Lung microvascular endothelial cell (primary cell): ENCODE measurements around the gene RINL. TPM values are rescaled to one million over a fixed set of nuclear protein-coding genes. Genes with fewer than 3 reads are reported as not detected.
"Not testable (repeated sequence)": the region's sequence is repeated elsewhere in the genome, so short reads cannot be mapped to it uniquely, and the experiment has no call there.

Experiments
- DNase-seq, 2 donors: peaks; one replicate each; pipeline versions ENCODE4 v3.0.0 to v3.0.0-alpha.2; 2010; ENCODE audit warnings: low read depth in 2 of 2
- total RNA-seq: library from RNA; depleted of rRNA; stranded (reverse); fragments of >200 nt; gene quantifications from 2 replicates; pipeline ENCODE4 v1.2.1, GENCODE V29; 2014

The RINL gene
- total RNA-seq, 1 donor from 2014 or later: 11.7 TPM

DNA sequence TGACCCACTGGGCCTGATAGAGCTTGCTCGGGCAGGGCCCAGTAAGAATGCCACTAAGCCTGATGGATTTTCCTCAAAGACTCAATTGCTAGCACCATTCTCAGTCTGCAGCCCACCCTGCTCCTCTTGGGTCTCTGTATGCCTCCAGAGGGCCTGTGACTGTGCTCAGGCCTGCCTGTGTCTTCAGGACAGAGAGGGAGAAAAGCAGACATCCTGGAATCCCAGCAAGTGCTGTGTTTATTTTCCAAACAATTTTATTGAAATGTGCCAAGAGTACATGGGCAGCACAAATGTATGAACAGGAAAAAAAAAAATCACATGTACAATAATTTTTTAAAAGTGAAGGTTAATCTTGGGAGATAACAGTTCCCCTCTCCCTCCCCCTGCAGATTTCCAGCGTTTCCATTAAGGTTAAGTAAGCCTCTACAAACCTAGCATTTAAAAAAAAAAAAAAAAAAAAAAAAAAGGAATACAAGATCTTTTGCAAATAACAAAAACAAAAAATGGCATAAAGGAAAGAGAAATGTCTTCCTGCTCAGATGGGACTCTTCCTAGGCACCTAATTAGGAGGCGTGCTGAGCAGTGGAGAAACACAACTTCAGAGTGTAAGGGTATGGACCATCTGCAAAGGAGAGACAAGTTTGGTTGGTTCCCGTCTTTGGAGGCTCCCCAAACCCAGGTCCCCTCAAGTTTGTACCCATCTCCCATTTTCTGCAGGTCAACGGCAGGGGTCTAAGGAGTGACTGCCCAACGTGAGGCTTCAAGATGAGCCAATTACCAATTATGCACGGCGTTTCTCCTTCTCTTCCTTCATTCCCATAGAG lies 41.7 kb downstream of the RINL start:
- DNase-seq: no peak

DNA sequence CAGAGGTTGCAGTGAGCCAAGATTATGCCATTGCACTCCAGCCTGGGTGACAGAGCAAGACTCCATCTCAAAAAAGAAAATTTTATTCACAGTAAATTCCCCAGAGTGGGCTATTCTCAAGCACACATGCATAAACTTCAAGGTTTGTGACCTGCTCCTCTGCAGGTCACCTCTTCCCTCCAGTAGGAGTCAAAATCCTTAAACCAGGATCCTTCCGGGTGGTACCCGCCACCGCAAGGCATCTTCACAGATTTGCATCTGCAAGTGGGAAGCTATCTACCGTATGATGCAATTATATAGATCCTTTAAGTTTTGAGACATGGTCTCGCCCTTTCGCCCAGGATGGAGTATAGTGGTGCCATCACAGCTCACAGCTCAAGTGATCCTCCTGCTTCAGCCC lies 43.5 kb downstream of the RINL start:
- DNase-seq: no peak

DNA sequence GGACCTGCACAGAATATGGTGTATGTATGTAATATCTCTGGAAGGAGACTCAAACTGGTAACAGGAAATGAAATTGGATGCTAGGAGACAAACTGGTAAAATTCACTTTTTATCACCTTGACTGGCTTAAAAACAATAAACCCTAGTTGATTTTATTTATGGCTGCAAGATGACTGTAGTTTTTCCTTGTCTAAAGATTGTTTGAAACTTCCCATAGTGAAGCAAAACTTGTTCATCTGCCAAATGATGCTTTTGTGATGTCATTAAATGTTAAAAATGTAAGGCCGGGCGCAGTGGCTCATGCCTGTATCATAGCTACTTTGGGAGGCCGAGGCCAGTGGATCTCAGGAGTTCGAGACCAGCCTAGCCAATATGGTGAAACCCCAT lies 44.0 kb downstream of the RINL start:
- DNase-seq: no peak

DNA sequence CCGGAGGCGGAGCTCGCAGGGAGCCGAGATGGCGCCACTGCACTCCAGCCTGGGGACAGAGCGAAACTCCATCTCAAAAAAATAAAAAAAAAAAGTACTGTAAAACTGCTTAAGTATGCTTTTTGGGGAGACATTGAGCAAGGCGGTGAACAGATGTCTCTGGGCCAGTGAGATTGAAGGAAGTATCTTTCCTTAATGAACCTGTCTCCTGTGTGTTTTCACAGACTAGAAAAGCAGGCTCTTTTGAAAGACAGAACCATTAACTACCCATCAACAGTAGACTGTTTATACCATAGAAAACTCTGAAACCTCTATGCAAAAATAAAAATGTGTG lies 45.0 kb downstream of the RINL start:
- no peak for DNase-seq

DNA sequence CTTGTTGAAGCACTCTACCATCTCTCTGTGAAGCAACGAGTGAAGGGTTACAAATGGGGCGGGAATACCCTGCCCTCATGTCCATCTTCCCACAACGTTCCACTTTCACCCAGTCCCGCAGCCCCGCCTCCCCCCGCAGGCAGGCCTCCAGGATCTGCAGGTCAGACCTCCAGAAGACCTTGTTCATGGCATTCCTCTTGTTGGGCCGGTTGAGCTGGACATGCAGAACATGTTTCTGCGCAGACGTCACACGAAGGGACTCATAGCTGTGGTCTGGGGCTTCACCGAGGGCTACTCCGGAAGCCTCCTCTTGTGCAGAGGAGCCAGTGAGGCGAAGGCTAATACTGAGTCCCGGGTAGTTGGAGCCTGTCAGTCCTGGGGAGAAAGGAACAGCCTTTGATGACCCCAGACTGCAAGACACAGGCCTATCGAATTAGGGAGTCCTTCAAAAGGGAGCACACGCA lies 46.9 kb downstream of the RINL start:
- peak; percentile 48 to 77 for DNase-seq

DNA sequence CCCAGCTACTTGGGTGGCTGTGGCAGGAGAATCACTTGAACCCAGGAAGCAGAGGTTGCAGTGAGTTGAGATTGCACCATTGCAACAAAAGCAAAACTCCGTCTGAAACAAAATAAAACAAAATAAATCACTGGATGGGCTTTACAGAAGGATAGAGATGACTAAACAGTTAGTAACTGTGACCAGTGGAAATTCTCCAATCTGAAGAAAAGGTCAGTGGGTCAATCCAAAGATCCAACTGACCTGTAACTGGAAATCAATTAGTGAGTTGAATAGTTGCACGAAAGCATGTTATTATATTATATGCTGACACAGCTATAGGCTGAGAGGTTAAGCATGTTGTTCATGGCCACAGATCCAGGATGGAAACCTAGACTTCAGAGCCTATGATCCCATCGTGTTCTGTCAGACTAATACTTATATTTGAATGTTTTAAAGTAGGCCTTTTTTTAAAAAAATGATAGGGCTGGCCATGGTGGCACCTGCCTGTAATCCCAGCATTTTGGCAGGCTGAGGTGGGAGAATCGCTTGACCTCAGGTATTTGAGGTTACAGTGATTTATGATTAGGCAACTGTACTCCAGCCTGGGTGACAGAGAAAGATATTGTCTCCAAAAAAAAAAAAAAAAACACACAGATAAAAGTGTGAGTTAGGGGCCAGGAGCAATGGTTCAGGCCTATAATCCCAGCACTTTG lies 47.9 kb downstream of the RINL start:
- peak in 1 of 2 donors; percentile 14 for DNase-seq

DNA sequence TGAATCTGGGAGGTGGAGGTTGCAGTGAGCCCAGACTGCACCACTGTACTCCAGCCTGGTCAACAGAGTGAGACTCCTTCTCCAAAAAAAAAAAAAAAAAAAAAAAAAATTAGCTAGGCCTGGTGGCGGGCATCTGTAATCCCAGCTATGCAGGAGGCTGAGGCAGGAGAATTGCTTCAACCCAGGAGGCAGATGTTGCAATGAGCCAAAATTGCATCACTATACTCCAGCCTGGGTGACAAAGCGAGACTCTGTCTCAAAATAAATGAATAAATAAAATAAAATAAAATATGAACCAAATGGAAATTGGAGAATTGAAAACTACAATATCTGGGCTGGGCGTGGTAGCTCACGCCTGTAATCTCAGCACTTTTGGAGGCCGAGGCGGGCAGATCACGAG lies 48.9 kb downstream of the RINL start:
- not testable (repeated sequence) for DNase-seq

DNA sequence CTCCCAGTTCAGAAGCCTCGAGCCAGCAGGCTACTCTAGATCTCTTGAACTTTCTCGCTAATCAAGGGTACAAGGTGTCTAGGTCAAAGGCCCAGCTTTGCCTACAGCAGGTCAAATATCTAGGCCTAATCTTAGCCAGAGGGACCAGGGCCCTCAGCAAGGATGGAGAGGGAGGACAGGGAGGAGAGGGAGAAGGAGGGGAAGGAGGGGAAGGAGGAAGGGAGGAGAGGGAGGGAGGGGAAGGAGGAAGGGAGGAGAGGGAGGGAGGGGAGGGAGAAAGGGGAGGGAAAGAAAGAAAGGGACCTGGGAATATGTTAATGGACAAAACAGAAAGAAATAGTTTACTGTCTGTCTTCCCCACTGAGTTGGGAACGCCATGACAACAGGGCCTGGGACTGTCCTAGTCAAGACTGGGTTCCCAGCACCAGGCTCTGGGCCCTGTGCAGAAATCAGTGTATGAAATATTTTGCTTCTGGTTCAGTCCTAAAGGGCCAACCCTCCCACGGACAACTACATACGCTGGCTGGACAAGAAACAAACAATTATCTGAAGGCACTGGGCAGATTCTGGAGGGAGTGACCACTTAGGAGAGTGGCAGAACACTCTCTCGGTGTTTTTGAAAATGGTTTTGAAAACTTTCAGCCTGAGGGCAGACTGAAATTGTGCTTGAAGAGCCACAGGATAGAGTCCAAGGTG lies 51.1 kb downstream of the RINL start:
- no peak for DNase-seq

DNA sequence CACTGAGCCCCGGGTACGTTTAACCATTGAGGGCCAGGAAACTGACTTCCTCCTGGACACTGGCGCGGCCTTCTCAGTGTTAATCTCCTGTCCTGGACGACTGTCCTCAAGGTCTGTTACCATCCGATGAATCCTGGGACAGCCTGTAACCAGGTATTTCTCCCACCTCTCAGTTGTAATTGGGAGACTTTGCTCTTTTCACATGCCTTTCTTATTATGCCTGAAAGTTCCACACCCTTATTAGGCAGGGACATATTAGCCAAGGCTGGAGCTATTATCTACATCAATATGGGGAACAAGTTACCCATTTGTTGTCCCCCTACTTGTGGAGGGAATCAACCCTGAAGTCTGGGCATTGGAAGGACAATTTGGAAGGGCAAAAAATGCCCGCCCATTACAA lies 52.1 kb downstream of the RINL start:
- DNase-seq: not testable (repeated sequence)

DNA sequence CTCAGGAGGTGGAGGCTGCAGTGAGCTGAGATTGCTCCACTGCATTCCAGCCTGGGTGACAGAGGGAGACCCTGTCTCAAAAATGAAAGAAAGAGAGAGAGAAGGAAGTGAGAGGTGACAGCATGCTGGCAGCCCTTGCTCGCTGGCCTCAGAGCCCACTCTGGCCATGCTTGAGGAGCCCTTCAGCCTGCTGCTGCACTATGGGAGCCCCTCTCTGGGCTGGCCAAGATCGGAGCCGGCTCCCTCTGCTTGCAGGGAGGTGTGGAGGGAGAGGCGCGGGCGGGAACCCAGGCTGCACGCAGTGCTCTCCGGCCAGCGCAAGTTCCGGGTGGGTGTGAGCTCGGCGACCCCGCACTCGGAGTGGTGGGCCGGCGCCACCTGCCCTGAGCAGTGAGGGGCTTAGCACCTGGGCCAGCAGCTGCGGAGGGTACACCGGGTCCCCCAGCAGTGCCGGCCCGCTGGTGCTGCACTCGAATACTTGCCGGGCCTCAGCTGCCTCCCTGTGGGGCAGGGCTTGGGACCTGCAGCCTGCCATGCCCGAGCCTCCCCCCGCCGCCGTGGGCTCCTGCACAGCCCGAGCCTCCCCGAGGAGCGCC lies 56.7 kb downstream of the RINL start:
- DNase-seq: not testable (repeated sequence)

DNA sequence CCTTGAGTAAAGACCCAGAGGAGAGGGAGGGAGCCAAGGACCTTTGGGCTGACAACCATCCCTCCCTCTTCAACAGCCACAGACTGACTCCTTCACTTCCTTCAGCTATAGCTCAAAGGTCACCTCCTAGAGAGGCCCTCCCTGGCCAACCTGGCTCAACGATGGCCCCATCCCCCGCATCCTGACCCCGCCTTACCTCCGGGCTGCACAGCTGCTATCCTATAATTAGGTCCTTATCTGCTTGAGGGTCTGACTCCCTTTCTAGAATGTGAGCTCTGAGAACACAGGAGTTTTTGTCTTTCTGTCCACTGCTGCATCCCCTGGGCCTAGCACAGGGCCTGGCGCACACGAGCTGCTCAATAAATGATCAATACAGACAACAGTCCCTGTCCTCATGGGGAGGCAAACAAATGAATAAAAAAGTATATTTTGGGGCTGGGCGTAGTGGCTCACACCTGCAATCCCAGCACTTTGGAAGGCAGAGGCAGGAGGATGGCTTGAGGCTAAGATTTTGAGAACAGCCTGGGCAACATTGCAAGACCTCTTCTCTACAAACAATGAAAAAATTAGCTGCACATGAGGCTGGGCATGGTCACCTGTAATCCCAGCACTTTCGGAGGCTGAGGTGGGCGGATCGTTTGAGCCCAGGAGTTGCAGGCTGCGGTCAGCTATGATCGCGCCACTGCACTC lies 58.7 kb downstream of the RINL start:
- no peak for DNase-seq

Other genes starting within 250 kb of the RINL start
- gene ACTN4, start 230.6 kb downstream of the RINL start, total RNA-seq: 131 and 136 TPM in 2 replicates
- gene CAPN12, start 133.8 kb downstream of the RINL start, total RNA-seq: under 0.01 TPM in 2 replicates
- not detected in 2 replicates for gene LGALS7, start 104.8 kb downstream of the RINL start, total RNA-seq
- gene LGALS7B, start 89.1 kb downstream of the RINL start, total RNA-seq: not detected in 2 replicates
- not detected in 2 replicates for gene LGALS4, start 65.3 kb downstream of the RINL start, total RNA-seq
- 49.0 and 49.7 TPM in 2 replicates for gene ECH1, start 46.5 kb downstream of the RINL start, total RNA-seq
- gene HNRNPL, start 28.3 kb downstream of the RINL start, total RNA-seq: 204 and 211 TPM in 2 replicates
- 63.2 and 105 TPM in 2 replicates for gene SIRT2, start 21.3 kb upstream of the RINL start, total RNA-seq
- 7.6 and 11.3 TPM in 2 replicates for gene NFKBIB, start 21.7 kb upstream of the RINL start, total RNA-seq
- gene CCER2, start 33.9 kb upstream of the RINL start, total RNA-seq: not detected in 2 replicates
- gene SARS2, start 52.5 kb upstream of the RINL start, total RNA-seq: 16.5 and 19.2 TPM in 2 replicates
- 36.4 and 41.9 TPM in 2 replicates for gene MRPS12, start 52.7 kb upstream of the RINL start, total RNA-seq
- gene FBXO17, start 97.5 kb upstream of the RINL start, total RNA-seq: 17.0 and 20.0 TPM in 2 replicates
- 0.44 and 0.79 TPM in 2 replicates for gene FBXO27, start 154.3 kb upstream of the RINL start, total RNA-seq
- not detected in 2 replicates for gene ACP7, start 206.1 kb upstream of the RINL start, total RNA-seq
- gene PAK4, start 247.5 kb upstream of the RINL start, total RNA-seq: 2.6 and 3.1 TPM in 2 replicates